Activated CD8-positive, alpha-beta memory T cell treated with anti-CD3 and anti-CD28 coated beads for 48 hours (primary cell): ENCODE data around the gene CHURC1.

Experiments
- DNase-seq, 3 experiments: peaks; one replicate each; pipeline ENCODE4 v3.0.0-alpha.2; 2020; ENCODE audit warnings: low read depth in 2 of 3, low spot score in 2 of 3

CHURC1 gene

GRCh38 chr14:64914237-64915028, at the start of gene CHURC1:
TSS of gene CHURC1 (plus strand) at chr14:64914455. CDS start at chr14:64914496, 41 bp downstream.
- DNase-seq, result peak; percentile 83 to 89 (median 87)

GRCh38 chr14:64865109-64865508, 49.1 kb upstream of the CHURC1 start:
- no peak for DNase-seq

- DNase-seq, result no peak
These were observed 48.3 kb upstream of the CHURC1 start for GRCh38 chr14:64865992-64866391.

DNA sequence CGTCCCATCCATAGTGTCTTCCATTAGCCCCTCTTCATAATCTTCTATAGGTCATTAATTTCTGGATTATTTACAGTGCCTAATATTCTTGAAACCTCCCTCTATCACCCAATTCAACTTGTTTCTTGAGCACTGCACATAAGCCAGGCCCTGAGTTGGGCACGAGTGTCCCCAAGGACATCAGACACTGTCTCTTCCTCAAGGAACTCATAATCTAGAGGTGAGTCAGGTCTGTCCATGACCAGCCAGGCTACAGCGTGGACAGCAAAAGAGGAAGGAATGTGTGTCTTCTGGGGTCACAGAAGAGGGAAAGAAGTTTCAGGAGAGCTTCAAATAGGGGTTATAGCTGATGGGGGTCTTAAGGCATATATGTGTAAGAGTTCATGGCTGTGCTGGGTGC, 47.1 kb upstream of the CHURC1 start:
- DNase-seq, result no peak

- DNase-seq, result no peak
These were observed 45.9 kb upstream of the CHURC1 start for GRCh38 chr14:64868379-64868778.

DNA sequence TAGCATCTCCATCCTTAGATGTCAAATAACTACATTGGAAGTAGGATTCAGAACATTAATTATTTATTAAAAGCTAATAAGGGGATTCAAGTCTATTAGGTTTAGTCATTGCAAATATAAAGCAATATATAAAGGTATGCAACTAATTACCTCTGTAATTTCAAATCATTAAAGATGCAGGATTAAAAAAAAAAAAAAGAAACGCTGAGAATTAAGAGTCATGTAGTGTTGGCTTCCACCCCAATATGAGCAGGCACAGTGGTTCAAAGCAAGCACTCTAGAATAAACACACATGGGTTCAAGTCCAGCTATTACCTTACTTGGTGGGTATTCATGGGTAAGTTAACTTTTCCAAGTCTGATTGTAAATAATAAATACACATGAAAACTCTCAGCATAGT, 45.4 kb upstream of the CHURC1 start:
- DNase-seq, result no peak

DNA sequence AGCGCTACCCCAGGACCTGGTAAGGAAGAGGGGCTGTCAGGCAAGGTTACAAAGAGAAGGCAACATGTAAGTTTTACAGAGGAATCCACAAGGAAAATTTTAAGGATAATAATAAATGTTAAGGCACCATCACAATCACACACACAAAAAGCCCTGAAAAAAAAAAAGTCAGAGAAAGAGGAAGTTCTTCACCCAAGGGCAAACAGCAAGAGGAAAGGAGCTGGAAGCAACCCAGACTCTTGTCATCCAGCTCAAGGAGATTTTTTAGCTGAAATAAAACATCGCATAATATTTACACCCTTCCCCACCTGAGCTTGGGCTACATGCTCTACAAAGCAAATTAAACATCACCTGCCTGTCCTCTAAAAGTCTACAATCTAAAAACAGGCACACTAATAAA, 44.1 kb upstream of the CHURC1 start:
- no peak for DNase-seq

GRCh38 chr14:64871344-64871743, 42.9 kb upstream of the CHURC1 start:
- no peak for DNase-seq

- DNase-seq, result no peak
These were observed 40.6 kb upstream of the CHURC1 start for GRCh38 chr14:64873506-64874219.

DNA sequence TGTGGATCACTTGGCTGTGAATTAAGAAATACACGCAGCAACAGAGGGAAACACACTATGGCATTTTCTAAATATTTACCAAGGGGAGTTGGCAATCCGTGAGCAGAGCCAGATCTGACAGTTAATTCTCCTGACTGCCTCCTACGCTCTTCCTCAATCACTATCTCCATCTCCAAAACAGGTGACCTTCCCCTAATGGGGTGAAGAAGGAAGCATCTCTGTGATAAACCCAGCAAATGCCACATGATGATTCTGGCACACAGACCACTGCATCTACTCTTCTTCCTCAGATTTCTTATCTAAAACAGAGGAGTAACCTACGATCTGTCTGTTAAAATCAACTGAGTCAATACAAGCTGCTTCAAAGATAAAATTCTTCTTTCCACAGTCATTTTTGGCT, 38.9 kb upstream of the CHURC1 start:
- no peak for DNase-seq

- no peak for DNase-seq
These were observed 36.4 kb upstream of the CHURC1 start for GRCh38 chr14:64877846-64878245.

DNA sequence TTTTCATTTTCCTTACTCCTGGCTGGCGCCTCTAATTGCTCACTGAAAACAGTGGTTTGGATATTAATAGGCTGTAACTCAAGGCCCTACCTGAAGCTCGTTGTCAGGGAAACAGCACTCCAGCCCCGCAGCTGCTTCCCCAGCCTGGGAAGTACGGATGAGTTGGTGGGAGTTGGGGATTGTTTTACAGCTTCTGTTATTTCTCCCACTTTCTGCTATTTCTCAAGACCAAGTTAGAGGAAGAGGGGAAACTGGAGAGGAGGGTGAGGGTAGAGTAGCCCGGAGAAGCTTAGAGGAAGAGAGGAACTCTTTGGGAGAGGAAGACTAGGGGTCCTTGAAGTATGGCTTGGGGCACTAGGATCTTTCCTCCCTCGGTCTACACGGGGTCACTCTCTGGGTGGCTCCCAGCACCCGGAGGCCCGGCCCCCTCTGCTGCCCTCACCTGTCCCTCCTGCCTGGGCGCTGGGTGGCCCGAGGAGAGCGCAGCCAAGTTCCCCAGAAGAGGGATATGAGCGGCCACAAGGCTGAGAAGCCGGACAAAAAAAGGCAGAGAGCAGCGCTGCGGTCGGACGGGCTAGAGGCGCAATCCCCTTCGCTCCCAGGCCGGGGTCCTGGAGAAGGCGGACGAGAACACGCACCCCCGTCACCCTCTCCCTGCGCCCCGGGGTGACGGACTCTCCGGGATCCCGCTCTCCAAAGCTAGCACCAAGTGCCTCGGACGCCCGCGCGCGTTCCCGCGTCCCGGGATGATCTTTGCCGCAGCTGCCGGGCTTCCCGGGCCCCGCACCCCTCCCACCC, 35.2 kb upstream of the CHURC1 start:
- no peak for DNase-seq

- DNase-seq, result peak; percentile 1 to 31 (median 19)
These were observed 34.5 kb upstream of the CHURC1 start, which contains the start of gene SPTB for GRCh38 chr14:64879635-64880220. TSS of gene SPTB (minus strand) at chr14:64879907. CDS start at chr14:64823094, 56,813 bp downstream.

GRCh38 chr14:64880221-64881121, 33.8 kb upstream of the CHURC1 start:
- peak in 2 of 3 experiments; percentile 27 to 32 for DNase-seq

DNA sequence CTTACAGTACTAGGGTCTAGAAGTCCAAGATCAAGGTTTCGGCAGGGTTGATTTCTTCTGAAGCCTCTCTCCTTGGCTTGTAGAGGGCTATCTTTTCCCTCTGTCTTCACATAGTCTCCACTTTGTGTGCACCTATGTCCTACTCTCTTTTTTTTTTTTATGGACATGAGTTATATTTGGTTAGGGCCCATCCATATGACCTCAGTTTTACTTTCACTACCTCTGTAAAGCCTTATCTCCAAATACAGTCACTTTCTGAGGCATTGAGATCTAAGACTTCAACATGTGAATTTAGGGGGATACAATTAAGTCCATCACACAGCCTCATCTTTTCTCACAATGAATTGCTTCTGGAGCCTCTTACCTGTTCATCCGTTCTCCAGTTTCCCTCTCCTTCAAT, 28.7 kb upstream of the CHURC1 start:
- DNase-seq, result no peak

DNA sequence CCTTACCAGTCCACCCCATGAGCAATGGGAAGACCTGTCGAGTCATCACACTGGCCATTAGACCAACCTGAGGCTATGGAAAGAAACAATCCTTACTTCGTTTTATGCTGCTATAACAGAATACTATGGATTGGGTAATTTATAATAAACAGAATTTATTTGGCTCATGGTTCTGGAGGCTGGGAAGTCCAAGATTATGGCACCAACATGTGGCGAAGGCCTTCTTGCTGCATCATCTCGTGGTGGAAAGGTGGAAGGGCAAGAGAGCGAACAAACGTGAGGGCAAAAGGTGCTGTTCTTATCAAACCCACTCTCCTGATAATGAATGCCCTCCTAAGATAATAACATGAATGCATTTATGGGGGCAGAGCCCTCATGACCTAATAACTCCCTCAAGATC, 24.9 kb upstream of the CHURC1 start:
- DNase-seq, result no peak

- DNase-seq, result no peak
These were observed 22.9 kb upstream of the CHURC1 start for GRCh38 chr14:64891173-64891838.

DNA sequence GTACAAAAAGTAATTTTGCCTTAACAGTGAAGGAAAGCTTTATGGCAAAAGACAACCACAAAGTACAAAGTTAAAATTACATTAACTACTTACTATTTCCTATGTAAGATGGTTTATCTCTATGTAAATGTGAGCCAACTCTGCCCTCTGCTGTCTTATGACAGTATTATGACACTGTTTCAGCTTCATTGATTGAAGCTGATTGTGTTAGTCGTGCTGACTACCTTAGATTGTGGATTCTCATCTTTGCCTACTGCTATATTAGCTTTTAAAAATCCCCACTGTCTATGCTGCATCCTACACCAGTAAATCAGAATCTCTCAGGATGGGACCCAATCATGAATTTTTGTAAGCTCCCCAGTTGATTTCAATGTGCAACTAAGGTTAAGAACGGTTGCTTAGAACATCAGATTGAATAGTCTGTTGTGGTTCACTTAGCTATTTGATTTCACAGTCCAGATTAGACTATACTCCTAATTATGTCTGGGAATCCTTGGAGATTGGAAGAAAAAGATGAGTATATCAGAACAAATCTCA, 22.3 kb upstream of the CHURC1 start:
- DNase-seq, result peak in 1 of 3 experiments; percentile 5

- no peak for DNase-seq
These were observed 14.3 kb upstream of the CHURC1 start for GRCh38 chr14:64899958-64900357.
